ENCODE data around the gene CREG1. TPM values are rescaled to one million over a fixed set of nuclear protein-coding genes. Genes with fewer than 3 reads are reported as not detected.

CREG1 gene
- total and polyA plus RNA-seq, 7 donors, result 19.2 to 118 (median 35.5) TPM

DNA sequence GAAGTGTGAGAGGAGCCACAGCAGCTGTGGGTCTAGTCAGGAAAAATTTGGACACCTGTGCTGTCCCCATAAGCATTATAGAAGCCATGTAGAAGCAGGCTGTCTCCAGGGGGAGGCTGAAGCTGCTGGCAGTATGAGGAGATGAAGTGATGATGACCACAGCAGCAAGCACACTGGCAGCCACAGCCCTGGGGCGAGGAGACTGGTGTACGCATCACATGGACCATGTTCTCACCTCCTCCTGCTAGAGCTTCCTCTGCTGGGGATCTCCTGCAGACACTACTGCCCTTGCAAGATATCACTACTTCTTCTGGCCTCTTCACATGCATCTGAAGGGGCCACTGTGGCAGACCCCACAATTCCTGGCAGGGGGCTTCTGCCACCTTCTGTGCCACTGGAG is 33.8 kb upstream of the CREG1 start:
- 90 to 100% (median 93%) methylated on average over 2 of the region's 2 CpGs for WGBS, 3 donors
- Histone ChIP-seq H3K9me3 (no peaks in the 10 kb centered on the region), H3K36me3 (ENCODE audit: insufficient read depth in 1 of 2, low read depth in 1 of 2) (no peaks in the 10 kb centered on the region), H3K4me1 (no peaks in the 10 kb centered on the region), H3K27me3 (ENCODE audit: insufficient read depth in 3 of 3, low read length in 2 of 3) (no peaks in the 10 kb centered on the region), H3K4me3 (no peak overlapping the region), H3K27ac (no peak overlapping the region)
- DNase-seq (no peak), ATAC-seq (no peak)
- intact Hi-C loops (cut with DNase I), result no loop called here
- TF ChIP-seq, protein P1, sequence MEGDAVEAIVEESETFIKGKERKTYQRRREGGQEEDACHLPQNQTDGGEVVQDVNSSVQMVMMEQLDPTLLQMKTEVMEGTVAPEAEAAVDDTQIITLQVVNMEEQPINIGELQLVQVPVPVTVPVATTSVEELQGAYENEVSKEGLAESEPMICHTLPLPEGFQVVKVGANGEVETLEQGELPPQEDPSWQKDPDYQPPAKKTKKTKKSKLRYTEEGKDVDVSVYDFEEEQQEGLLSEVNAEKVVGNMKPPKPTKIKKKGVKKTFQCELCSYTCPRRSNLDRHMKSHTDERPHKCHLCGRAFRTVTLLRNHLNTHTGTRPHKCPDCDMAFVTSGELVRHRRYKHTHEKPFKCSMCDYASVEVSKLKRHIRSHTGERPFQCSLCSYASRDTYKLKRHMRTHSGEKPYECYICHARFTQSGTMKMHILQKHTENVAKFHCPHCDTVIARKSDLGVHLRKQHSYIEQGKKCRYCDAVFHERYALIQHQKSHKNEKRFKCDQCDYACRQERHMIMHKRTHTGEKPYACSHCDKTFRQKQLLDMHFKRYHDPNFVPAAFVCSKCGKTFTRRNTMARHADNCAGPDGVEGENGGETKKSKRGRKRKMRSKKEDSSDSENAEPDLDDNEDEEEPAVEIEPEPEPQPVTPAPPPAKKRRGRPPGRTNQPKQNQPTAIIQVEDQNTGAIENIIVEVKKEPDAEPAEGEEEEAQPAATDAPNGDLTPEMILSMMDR (IDR thresholded peaks at IDR 0.05), result no peak

- intact Hi-C loops (cut with DNase I), result no loop called here
- H3K4me1 ChIP-seq, result no peaks in the 10 kb centered on the region
- no peaks in the 10 kb centered on the region for H3K36me3 ChIP-seq (ENCODE audit: insufficient read depth in 1 of 2, low read depth in 1 of 2)
- DNase-seq (no peak), ATAC-seq (no peak)
- H3K4me3 ChIP-seq, result no peak overlapping the region
- WGBS, 3 donors, result 62 to 82% (median 82%) methylated on average over 3 of the region's 3 CpGs
- no peak overlapping the region for H3K27ac ChIP-seq
- H3K27me3 ChIP-seq (ENCODE audit: insufficient read depth in 3 of 3, low read length in 2 of 3), result no peaks in the 10 kb centered on the region
- TF ChIP-seq, protein P1 (IDR thresholded peaks at IDR 0.05), result no peak
- no peaks in the 10 kb centered on the region for H3K9me3 ChIP-seq
Observed at GRCh38 chr1:167584581-167584980, 31.0 kb upstream of the CREG1 start.

DNA sequence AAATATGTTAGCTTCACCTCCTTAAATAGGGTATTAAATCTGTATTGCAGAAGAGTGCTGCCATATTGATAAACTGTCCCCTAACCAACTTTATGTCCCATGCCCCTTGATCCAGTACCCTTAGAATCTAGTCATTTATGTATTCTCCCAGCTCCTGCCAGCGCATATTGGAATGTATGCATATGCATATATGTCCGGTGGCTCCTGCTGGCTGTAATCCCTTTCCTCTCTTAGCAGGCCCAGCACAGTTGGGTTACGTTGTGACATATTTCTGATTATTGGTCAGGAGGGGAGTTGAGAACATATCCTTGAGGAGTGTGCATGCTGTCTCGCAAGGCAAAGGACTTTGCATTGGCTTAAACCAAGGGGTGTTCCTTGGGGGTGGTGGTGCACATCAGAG is 29.2 kb upstream of the CREG1 start:
- intact Hi-C loops (cut with DNase I), result no loop called here

GRCh38 chr1:167582064-167582463 is 28.5 kb upstream of the CREG1 start:
- H3K9me3 ChIP-seq, result no peaks in the 10 kb centered on the region
- TF ChIP-seq, protein P1 (IDR thresholded peaks at IDR 0.05), result no peak
- no peaks in the 10 kb centered on the region for H3K27me3 ChIP-seq (ENCODE audit: insufficient read depth in 3 of 3, low read length in 2 of 3)
- no peaks in the 10 kb centered on the region for H3K36me3 ChIP-seq (ENCODE audit: insufficient read depth in 1 of 2, low read depth in 1 of 2)
- H3K27ac ChIP-seq, result no peak overlapping the region
- DNase-seq (no peak), ATAC-seq (no peak)
- no peaks in the 10 kb centered on the region for H3K4me1 ChIP-seq
- intact Hi-C loops (cut with DNase I), result no loop called here
- 90 to 94% (median 91%) methylated on average over 1 of the region's 1 CpG for WGBS, 3 donors
- H3K4me3 ChIP-seq, result no peak overlapping the region

More for the DNA sequence above, 29.2 kb upstream of the CREG1 start:
- H3K27me3 ChIP-seq (ENCODE audit: insufficient read depth in 3 of 3, low read length in 2 of 3), result no peaks in the 10 kb centered on the region
- WGBS, 3 donors, result 95 to 97% (median 96%) methylated on average over 4 of the region's 4 CpGs
- DNase-seq, result no peak
- H3K4me1 ChIP-seq, result no peaks in the 10 kb centered on the region
- no peaks in the 10 kb centered on the region for H3K9me3 ChIP-seq
- TF ChIP-seq, protein P1 (IDR thresholded peaks at IDR 0.05), result no peak
- no peak overlapping the region for H3K4me3 ChIP-seq
- H3K36me3 ChIP-seq (ENCODE audit: insufficient read depth in 1 of 2, low read depth in 1 of 2), result no peaks in the 10 kb centered on the region
- H3K27ac ChIP-seq, result no peak overlapping the region
- ATAC-seq, result no peak

DNA sequence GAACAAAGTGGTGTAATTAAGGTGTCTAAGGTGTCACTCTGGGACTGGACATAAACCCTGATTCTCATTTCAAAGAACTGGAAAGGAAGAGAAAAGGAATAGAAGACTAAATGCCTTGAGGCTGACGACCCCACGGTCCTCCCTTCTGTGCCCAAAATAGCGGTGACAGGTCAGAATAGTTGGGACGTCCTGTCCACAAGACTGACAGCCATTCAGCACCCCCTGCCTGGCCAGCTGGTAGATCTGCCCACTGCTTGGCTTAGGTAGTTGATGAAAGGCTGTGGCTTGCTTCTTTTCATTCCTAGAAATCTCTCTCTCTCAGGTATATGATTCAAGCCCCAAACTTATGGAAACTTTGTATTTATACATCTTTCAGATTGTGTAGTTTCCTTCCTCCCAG is 26.4 kb upstream of the CREG1 start:
- Histone ChIP-seq H3K4me1 (no peaks in the 10 kb centered on the region), H3K27ac (no peak overlapping the region), H3K27me3 (ENCODE audit: insufficient read depth in 3 of 3, low read length in 2 of 3) (no peaks in the 10 kb centered on the region), H3K4me3 (no peak overlapping the region), H3K9me3 (no peaks in the 10 kb centered on the region), H3K36me3 (ENCODE audit: insufficient read depth in 1 of 2, low read depth in 1 of 2) (no peaks in the 10 kb centered on the region)
- TF ChIP-seq, protein P1 (IDR thresholded peaks at IDR 0.05), result no peak
- intact Hi-C loops (cut with DNase I), result no loop called here
- WGBS, 3 donors, result 36 to 52% (median 39%) methylated on average over 4 of the region's 4 CpGs
- ATAC-seq, result peak in 1 of 4 donors; percentile 64
- no peak for DNase-seq
